Measurements from ENCODE around the gene FADD.
"Not testable (repeated sequence)": the region's sequence is repeated elsewhere in the genome, so short reads cannot be mapped to it uniquely, and the experiment has no call there.

Gene FADD

GRCh38 chr11:70205049-70205725 lies 2.1 kb downstream of the FADD start:
- no peak for DNase-seq

DNA sequence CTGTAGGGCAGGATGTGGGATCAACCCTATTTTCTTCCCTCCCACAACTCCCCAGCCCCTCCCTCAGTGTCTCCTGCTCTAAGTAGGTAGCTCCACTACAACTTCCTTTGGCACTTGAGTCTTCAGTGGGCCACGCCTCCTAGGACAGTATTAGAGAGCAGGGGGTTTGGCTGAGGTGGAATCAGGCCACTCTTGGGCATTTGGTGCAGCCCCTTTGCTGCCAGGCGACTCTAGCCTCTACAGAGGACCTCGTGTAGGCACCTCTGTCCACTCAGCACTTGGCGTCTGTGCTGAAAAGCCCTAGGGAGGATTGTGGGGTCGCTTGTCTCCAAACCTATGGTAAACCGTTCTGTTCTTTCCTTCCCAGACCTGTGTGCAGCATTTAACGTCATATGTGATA lies 2.7 kb downstream of the FADD start:
- DNase-seq, result no peak

DNA sequence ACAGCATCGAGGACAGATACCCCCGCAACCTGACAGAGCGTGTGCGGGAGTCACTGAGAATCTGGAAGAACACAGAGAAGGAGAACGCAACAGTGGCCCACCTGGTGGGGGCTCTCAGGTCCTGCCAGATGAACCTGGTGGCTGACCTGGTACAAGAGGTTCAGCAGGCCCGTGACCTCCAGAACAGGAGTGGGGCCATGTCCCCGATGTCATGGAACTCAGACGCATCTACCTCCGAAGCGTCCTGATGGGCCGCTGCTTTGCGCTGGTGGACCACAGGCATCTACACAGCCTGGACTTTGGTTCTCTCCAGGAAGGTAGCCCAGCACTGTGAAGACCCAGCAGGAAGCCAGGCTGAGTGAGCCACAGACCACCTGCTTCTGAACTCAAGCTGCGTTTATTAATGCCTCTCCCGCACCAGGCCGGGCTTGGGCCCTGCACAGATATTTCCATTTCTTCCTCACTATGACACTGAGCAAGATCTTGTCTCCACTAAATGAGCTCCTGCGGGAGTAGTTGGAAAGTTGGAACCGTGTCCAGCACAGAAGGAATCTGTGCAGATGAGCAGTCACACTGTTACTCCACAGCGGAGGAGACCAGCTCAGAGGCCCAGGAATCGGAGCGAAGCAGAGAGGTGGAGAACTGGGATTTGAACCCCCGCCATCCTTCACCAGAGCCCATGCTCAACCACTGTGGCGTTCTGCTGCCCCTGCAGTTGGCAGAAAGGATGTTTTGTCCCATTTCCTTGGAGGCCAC lies 3.3 kb downstream of the FADD start:
- DNase-seq, result no peak

DNA sequence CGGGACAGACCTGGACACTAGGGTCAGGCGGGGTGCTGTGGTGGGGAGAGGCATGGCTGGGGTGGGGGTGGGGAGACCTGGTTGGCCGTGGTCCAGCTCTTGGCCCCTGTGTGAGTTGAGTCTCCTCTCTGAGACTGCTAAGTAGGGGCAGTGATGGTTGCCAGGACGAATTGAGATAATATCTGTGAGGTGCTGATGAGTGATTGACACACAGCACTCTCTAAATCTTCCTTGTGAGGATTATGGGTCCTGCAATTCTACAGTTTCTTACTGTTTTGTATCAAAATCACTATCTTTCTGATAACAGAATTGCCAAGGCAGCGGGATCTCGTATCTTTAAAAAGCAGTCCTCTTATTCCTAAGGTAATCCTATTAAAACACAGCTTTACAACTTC lies 3.9 kb downstream of the FADD start:
- DNase-seq, result no peak

DNA sequence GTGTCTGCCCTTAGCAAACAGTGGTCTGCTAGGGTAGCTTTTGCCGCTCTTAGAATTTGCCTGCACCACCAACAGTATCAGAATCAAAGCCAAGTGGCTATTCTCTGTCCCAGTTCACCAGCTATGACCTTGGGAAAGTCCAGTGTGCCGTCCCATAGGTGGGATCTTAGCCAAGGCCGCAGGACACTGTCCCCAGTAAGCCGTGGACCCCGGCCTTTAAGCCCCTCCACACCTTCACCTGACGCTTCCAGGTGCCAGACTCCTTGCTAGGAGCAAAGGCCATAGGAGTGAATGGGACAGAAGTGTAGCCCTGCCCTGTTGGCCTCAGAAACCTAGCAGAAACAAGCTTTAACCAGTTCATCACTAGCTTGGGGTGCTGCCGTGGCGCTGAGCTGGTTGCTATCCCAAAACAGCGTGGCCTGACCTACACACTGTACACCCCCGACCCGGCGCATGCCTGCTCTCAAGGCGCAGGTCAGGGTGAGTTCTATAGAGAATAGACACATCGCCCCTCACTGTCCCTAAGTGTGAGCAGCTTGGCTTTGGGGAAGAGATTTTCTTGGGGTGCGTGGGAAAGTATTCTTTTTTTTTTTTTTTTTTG lies 4.5 kb downstream of the FADD start:
- no peak for DNase-seq

DNA sequence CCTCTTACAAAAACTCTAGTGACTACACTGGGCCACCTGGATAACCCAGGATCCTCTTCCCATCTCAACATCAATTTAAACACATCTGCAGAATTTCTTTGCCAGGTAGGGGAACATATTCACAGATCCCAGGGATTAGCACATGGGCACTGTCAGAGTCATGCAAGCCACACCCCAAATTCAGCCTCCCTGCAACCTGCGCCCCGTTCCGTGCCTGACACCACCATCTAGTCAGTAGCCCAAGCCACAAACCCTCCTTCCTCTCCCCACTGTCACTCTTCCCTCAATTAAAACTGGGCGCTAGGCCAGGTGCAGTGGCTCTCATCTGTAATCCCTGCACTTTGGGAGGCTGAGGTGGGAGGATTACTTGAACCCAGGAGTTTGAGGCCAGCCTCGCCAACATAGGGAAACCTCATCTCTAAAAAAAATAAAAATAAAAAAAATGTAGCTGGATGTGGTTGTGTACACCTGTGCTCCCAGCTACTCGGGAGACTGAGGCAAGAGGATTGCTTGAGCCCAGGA lies 6.4 kb downstream of the FADD start:
- no peak for DNase-seq

GRCh38 chr11:70210051-70210501 lies 7.0 kb downstream of the FADD start:
- no peak for DNase-seq

GRCh38 chr11:70210530-70210929 lies 7.4 kb downstream of the FADD start:
- DNase-seq, result no peak

DNA sequence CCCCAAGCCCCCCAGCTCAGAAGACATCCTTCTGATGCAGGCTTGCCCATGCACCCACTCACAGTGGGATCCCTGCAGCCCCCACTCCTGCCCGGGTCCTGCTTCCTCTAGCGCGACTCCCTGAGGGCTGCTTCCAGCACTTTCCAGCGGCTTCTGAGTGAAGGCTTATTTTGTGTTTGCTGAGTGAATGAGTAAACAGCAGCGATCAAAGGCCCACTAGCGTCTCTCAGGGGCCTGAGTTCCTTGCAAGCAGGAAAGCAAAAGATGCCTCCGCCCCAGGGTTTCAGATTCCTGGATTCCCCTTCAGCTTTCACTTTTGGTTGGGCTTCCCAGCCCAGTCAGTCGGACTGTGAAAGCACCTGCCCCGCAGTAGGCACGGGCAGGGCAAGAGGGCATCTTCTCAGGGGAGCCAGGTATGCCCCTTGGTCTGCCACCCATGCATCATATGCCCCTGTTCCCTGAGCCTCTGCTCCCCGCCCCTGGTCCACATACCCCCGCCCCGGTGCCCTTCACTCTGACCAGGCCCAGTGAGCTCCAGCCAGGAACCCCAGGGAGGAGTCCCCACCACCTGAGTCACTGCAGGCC lies 9.2 kb downstream of the FADD start:
- no peak for DNase-seq

- DNase-seq, result not testable (repeated sequence)
Measured at GRCh38 chr11:70217388-70217787, 14.3 kb downstream of the FADD start.

- DNase-seq, result not testable (repeated sequence)
Measured at GRCh38 chr11:70218076-70218475, 15.0 kb downstream of the FADD start.

DNA sequence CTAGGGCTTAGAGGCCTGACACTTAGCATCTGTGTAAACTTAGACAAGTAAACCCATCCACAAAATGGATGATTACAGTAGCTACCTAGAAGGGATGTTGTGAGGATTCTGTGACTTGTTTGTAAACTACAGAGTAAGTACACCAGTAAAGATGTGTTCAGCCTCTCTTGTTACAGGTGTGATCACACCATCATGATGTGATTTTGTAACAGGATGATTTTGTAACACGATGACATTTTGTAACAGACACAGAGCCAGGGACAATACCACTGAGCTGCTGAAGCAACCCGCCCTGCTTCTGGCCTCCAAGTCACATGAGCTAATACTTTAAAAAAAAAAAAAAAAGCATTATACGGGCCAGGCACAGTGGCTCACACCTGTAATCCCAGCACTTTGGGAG lies 17.0 kb downstream of the FADD start:
- DNase-seq, result no peak

DNA sequence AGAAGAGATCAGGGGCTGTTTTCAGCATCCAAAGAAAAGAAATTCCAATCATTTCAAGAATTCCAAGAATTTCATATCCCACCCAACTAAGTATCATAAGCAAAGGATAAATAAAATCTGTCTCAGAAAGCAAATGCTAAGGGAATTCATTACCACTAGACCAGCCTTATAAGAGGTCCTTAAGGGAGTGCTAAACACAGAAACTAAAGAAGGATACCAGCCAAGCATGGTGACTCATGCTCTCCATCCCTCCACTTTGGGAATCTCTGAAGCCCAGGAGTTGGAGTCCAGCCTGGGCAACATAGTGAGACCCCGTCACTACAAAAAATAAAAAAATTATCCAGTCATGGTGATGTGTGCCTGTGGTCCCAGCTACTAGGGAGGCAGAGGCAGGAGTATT lies 17.8 kb downstream of the FADD start:
- DNase-seq, result no peak

DNA sequence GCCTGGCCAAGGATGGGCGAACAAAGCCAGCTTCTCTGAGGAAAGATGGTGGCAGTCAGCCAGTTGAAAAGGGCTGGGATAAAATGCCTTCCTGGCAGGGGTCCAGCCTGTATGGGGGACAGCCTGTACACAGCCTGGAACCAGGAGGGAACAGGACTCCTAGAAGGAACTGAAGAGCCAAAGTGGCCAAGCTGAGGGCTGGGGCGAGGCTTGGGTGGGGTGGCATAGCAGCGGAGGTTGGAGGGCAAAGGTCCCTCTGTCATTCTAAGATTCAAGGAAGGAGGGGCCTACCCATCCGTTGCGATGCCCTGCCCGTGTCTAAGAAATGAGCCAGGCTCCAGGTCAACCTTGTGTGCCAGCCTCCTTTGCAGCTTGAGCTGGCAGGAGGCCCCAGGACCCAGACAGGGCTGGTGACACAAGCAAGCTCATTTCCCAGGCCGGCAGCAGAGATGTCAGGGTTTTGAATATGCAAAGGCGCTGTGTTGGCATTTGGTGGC lies 22.6 kb downstream of the FADD start:
- no peak for DNase-seq

GRCh38 chr11:70226183-70226582 lies 23.1 kb downstream of the FADD start:
- DNase-seq, result no peak

DNA sequence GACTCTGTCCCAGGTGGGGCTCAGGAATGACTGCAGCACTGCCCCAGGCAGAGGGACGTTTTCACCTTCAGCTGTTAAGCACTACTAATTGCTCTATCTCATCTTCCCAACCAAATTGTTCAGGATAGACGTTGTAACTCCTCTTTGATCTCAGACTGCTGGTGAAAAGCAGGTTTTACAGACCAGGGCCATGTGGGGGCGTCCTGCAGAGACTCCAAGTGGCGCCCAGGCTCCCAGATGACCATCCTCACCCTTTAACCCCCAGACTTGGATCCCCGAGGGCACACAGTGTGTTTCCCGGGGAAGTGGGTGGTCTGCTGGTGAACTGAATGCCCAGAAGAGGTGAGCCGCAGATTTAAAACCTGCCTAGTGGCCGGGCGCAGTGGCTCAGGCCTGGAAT lies 23.9 kb downstream of the FADD start:
- DNase-seq, result no peak

GRCh38 chr11:70229737-70230136 lies 26.6 kb downstream of the FADD start:
- no peak for DNase-seq

DNA sequence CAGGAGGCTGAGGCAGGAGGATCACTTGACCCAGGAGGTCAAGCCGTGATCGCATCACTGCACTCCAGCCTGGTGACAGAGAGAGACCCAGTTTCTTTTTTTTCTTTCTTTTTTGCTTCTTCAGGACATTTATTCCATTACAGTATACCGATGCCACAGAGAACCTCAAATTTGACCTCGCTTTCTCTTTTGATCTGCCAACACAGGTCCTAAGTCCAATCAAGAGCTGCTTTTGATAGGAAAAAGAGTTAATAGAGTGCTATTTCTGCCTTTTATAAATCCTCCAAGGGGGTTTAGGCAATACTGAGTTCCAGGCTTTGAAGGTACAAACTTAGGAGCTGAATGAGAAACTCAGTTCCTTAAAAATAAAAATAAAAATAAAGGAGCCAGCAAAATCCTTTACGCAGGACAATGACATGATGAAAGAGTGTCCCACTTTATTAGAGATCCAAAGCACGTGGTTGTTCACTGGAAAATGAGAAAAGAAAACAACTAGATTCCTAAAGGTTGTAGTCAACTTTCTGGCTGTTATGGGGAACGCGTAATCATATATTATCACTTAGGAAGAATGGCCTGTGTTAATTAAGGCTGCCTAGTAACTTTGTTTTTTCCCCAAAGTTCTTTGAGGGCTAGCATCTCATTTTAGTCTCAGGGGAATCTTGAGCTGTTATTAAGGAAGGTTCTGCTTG lies 27.2 kb downstream of the FADD start:
- no peak for DNase-seq

GRCh38 chr11:70230840-70231710 lies 28.0 kb downstream of the FADD start:
- no peak for DNase-seq

- no peak for DNase-seq
Measured at GRCh38 chr11:70233034-70233433, 29.9 kb downstream of the FADD start.

GRCh38 chr11:70233511-70233934 lies 30.4 kb downstream of the FADD start:
- no peak for DNase-seq

- no peak for DNase-seq
Measured at GRCh38 chr11:70233962-70234361, 30.9 kb downstream of the FADD start.

Measured in activated CD4-positive, alpha-beta T cell treated with anti-CD3 and anti-CD28 coated beads for 1 hour (primary cell).